Activated naive CD8-positive, alpha-beta T cell treated with anti-CD3 and anti-CD28 coated beads, Interleukin-2, amount 50 U/mL, for 24 hours (primary cell): Measurements from ENCODE around the gene TEAD1.
A peak's percentile ranks its signal among the peaks of the same experiment; 100 is the strongest.

Experiments
- ATAC-seq: fragments of 150-1000 bp; cut with Tn5 transposase; one replicate; pipeline ENCODE4 v1.10.0; 2021
- DNase-seq: peaks from one replicate; pipeline ENCODE4 v3.0.0; 2021
- H3K27ac Mint-ChIP-seq: one replicate; pipeline ENCODE4 v1.8.0; 2021; ENCODE audit warnings: mild to moderate bottlenecking, mixed read lengths
- H3K27me3 Mint-ChIP-seq: one replicate; pipeline ENCODE4 v1.8.0; 2021; ENCODE audit warnings: mixed read lengths
- H3K36me3 Mint-ChIP-seq: one replicate; pipeline ENCODE4 v1.8.0; 2021; ENCODE audit warnings: low read depth, mixed read lengths
- H3K4me1 Mint-ChIP-seq: one replicate; pipeline ENCODE4 v1.8.0; 2021; ENCODE audit warnings: mixed read lengths
- H3K4me3 Mint-ChIP-seq: one replicate; pipeline ENCODE4 v1.8.0; 2021; ENCODE audit warnings: mild to moderate bottlenecking, moderate library complexity, mixed read lengths
- H3K9me3 Mint-ChIP-seq: one replicate; pipeline ENCODE4 v1.8.0; 2021; ENCODE audit warnings: mixed read lengths

Gene TEAD1

DNA sequence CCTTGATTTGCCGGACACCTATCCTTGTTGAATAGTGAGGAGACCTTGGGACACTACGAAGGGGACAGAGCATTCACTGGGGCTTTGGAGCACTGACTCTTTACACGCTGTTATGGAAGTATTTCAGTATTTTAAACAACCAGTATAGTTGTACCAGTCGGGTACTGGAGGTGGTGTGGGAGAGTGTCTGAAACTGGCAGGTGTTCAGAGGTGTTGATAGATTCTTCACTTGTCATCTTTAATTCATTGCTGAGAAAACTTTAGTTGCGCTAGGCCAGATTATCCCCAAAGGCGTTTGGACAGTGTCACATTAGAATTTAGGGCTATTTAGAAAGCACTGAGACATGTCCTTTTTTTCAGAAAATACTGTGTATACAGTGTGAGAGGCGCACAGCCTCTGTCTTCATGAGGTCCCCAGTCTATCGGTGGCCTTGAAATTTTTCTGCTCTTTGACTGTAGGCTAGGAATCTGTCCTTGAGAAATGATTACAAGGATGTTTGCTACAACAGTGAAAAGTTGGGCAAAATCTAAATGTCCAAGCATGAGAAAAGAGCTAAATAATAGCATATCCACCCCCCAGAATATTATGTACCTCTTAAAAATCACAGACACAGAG lies 69.7 kb downstream of the TEAD1 start:
- no peaks in the 10 kb centered on the region for H3K4me1 Mint-ChIP-seq

DNA sequence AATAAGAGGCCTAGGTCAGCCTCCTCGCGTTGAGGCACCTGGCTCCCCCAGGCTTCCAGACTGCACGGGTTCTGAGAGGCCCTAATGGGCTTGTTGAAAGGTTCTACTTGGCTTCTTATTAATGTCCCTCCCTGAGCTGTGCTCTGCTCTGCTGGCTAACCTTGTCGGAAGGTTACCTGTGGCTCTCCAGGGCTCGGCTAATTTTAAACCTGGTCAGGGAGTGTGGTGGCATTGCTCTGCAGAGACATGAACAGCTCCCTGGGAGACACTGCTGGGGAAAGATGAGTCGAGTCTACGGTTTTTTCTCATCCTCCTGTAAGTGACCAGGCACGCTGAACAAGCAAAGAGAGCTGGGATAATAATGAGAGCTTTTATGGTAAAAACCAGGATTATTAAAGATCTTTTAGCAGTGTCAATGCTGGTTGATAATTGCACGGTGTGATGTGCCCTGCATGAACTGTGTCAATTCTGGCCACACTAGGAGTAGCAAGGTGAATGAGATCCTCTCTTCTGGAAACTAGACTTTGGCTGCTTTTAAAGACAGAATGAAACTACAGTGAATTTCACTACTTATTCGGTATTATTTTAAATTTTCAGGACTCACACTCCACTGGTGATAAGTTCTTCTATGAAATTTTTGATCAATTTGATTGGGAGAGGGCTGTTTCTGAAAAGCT lies 70.7 kb downstream of the TEAD1 start:
- peaks cover 19% of the 10 kb centered on the region for H3K27me3 Mint-ChIP-seq
- no peaks in the 10 kb centered on the region for H3K4me1 Mint-ChIP-seq
- H3K36me3 Mint-ChIP-seq = peaks cover 4% of the 10 kb centered on the region
- peaks cover 6% of the 10 kb centered on the region for H3K9me3 Mint-ChIP-seq
- DNase-seq = no peak
- H3K4me3 Mint-ChIP-seq = no peak overlapping the region
- no peak for ATAC-seq
- H3K27ac Mint-ChIP-seq = no peak overlapping the region

More for the DNA sequence above, 69.7 kb downstream of the TEAD1 start:
- H3K4me3 Mint-ChIP-seq = no peak overlapping the region
- no peak overlapping the region for H3K27ac Mint-ChIP-seq
- H3K27me3 Mint-ChIP-seq = peaks cover 19% of the 10 kb centered on the region
- H3K36me3 Mint-ChIP-seq = peaks cover 4% of the 10 kb centered on the region
- ATAC-seq (no peak), DNase-seq (no peak)
- peaks cover 6% of the 10 kb centered on the region for H3K9me3 Mint-ChIP-seq

GRCh38 chr11:12745787-12746186 lies 71.6 kb downstream of the TEAD1 start:
- Mint-ChIP-seq H3K27ac (no peak overlapping the region), H3K27me3 (peaks cover 17% of the 10 kb centered on the region), H3K4me1 (no peaks in the 10 kb centered on the region), H3K36me3 (no peaks in the 10 kb centered on the region), H3K4me3 (no peak overlapping the region), H3K9me3 (no peaks in the 10 kb centered on the region)
- DNase-seq = no peak
- no peak for ATAC-seq

- Mint-ChIP-seq H3K27ac (no peak overlapping the region), H3K27me3 (peaks cover 17% of the 10 kb centered on the region), H3K9me3 (no peaks in the 10 kb centered on the region), H3K4me3 (no peak overlapping the region), H3K4me1 (no peaks in the 10 kb centered on the region), H3K36me3 (no peaks in the 10 kb centered on the region)
- DNase-seq (no peak), ATAC-seq (peak; percentile 20)
Measured at GRCh38 chr11:12746593-12747097, 72.4 kb downstream of the TEAD1 start.

DNA sequence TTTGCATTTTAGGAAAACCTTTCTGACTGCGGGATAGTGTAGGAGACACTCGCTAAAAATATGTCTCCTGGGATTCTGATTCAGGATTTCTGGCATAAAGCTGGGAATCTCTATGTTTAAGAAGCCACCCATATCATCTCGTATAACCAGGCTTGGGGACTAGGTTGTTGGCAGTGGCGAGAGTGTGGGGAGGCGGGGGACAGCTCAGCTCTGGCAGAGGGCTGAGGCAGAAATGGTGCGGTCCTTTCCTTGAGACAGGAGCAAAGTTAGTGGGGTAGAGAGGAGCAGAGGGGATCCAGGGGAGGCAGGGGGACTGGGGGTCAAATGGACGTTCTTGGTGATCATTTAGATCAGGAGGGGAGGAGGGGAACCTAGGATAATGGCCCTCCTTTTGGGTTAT lies 74.3 kb downstream of the TEAD1 start:
- ATAC-seq = no peak
- no peak for DNase-seq
- H3K4me1 Mint-ChIP-seq = no peaks in the 10 kb centered on the region
- no peaks in the 10 kb centered on the region for H3K9me3 Mint-ChIP-seq
- H3K36me3 Mint-ChIP-seq = no peaks in the 10 kb centered on the region
- no peak overlapping the region for H3K27ac Mint-ChIP-seq
- H3K4me3 Mint-ChIP-seq = no peak overlapping the region
- peaks cover 17% of the 10 kb centered on the region for H3K27me3 Mint-ChIP-seq

- no peaks in the 10 kb centered on the region for H3K4me1 Mint-ChIP-seq
- H3K27ac Mint-ChIP-seq = no peak overlapping the region
- no peak for ATAC-seq
- H3K4me3 Mint-ChIP-seq = no peak overlapping the region
- H3K9me3 Mint-ChIP-seq = no peaks in the 10 kb centered on the region
- DNase-seq = no peak
- H3K27me3 Mint-ChIP-seq = peaks cover 17% of the 10 kb centered on the region
- H3K36me3 Mint-ChIP-seq = no peaks in the 10 kb centered on the region
Measured at GRCh38 chr11:12749442-12749841, 75.2 kb downstream of the TEAD1 start.

GRCh38 chr11:12750181-12750580 lies 76.0 kb downstream of the TEAD1 start:
- Mint-ChIP-seq H3K4me1 (no peaks in the 10 kb centered on the region), H3K9me3 (no peaks in the 10 kb centered on the region), H3K4me3 (no peak overlapping the region), H3K36me3 (no peaks in the 10 kb centered on the region), H3K27ac (no peak overlapping the region), H3K27me3 (peaks cover 15% of the 10 kb centered on the region)
- no peak for DNase-seq
- no peak for ATAC-seq

DNA sequence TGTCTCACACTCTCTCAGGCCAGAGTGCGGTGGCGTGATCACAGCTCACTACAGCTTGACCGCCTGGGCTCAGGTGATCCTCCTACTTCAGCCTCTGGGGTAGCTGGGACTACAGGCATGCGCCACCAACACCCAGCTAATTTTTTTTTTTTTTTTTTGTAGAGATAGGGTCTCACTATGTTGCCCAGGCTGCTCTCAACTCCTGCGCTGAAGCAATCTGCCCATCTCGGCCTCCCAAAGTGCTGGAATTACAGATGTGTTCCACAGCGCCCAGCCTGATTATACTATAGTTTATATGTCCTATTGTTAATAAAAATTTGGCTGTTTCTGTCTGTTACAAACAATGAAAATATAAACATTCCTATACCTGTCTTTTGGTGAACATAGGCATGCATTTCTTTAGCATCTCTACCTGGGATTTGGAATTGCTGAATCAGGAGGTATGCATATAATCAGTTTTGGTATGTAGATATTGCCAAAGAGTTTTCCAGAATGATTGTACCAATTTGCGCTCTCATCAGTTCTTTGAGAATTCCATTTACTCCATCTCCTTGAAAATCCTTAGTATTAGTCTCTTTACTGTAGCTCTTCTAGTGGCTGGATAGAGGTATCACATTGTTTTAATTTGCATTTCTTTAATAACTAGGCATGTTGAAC lies 78.8 kb downstream of the TEAD1 start:
- Mint-ChIP-seq H3K4me3 (no peak overlapping the region), H3K36me3 (no peaks in the 10 kb centered on the region), H3K27ac (no peak overlapping the region), H3K9me3 (no peaks in the 10 kb centered on the region), H3K27me3 (peaks cover 11% of the 10 kb centered on the region), H3K4me1 (no peaks in the 10 kb centered on the region)
- DNase-seq (no peak), ATAC-seq (no peak)

DNA sequence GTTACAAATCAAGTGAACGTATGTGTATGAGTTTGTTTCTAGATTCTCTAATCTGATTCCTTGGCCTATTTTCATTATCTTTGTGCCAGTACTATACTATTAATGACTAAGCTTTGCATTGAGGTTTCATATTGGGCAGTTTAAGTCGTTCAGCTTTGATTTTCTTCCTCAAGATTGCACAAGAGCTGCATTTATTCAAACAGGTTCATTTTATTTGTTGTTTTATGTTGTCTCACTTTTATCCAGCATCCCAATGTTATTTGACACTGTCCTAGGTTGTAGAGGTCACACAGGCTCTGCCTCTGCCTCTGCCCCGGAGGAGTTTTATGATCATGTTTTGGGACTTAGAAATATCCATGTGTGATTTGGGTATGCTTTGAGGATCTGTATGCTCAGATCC lies 79.8 kb downstream of the TEAD1 start:
- no peaks in the 10 kb centered on the region for H3K4me1 Mint-ChIP-seq
- DNase-seq = no peak
- H3K27me3 Mint-ChIP-seq = peaks cover 5% of the 10 kb centered on the region
- ATAC-seq = no peak
- no peak overlapping the region for H3K4me3 Mint-ChIP-seq
- no peaks in the 10 kb centered on the region for H3K9me3 Mint-ChIP-seq
- H3K36me3 Mint-ChIP-seq = no peaks in the 10 kb centered on the region
- H3K27ac Mint-ChIP-seq = no peak overlapping the region

GRCh38 chr11:12754582-12755234 lies 80.5 kb downstream of the TEAD1 start:
- no peak for ATAC-seq
- H3K36me3 Mint-ChIP-seq = no peaks in the 10 kb centered on the region
- H3K9me3 Mint-ChIP-seq = no peaks in the 10 kb centered on the region
- peaks cover 6% of the 10 kb centered on the region for H3K27me3 Mint-ChIP-seq
- H3K4me1 Mint-ChIP-seq = no peaks in the 10 kb centered on the region
- no peak for DNase-seq
- no peak overlapping the region for H3K4me3 Mint-ChIP-seq
- no peak overlapping the region for H3K27ac Mint-ChIP-seq

DNA sequence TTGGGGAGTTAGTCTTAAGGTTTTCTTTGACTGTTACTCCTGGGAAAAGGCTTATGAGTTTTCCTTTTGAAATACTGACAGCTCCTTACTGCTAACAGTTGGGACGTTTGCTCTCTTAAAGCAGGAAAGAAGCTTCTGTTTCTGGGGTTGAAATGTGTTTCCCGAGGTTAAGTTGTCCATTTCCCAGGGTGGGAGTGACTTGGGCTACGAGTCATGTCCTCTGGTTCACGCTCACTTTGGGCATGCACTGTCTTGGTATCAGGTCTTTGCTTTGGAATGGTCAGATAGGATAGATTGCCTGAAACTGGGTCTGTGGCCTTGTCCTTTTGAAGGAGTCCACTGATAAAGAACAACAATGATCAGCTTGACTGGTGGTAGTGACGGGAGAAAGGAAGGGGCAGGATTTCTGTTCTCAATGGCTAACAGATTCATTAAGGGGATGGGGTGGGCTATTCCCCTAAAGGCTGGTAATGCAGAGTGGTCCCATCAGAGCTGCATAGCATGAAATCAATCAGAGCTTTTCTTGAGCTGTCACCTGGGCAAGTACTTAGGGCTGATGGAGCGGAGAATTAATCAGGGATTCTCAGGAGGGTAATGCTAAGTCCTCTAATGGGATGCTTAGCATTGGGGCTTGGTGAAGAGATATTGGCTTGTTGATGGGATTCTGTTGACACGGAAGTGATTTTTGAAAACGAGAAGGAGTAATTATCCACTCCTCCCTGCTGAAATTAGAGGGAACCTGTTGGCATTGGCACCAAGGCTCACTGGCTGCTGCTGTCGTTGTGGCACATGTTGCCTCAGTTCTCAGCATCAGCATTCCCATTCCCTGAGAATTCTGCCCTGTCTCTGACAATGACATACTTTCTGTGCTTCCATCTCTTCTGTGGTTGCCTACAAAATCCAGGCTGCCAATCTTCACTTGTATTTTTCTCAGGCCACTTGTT lies 81.6 kb downstream of the TEAD1 start:
- no peaks in the 10 kb centered on the region for H3K4me1 Mint-ChIP-seq
- peaks cover 3% of the 10 kb centered on the region for H3K27me3 Mint-ChIP-seq
- H3K36me3 Mint-ChIP-seq = no peaks in the 10 kb centered on the region
- H3K4me3 Mint-ChIP-seq = no peak overlapping the region
- H3K9me3 Mint-ChIP-seq = no peaks in the 10 kb centered on the region
- H3K27ac Mint-ChIP-seq = no peak overlapping the region
- DNase-seq = no peak
- no peak for ATAC-seq

DNA sequence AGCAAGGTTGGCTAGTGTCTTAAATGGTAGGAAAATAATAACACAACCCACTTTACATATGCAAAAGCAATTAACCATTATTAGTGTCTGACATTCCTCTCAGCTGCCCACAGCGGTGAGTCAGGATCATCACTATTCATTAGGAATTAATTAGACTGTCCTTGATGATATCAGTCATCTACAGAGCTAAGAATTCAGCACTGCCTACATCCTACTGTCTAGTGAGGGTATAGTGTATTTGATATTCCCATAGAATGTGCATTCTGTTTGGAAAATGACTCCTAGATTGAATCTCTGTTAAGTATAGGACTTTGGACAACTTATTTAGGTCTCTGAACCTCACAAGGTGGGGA lies 82.2 kb downstream of the TEAD1 start:
- Mint-ChIP-seq H3K9me3 (no peaks in the 10 kb centered on the region), H3K4me3 (no peak overlapping the region), H3K27ac (no peak overlapping the region), H3K4me1 (no peaks in the 10 kb centered on the region), H3K27me3 (peaks cover 6% of the 10 kb centered on the region), H3K36me3 (no peaks in the 10 kb centered on the region)
- DNase-seq = no peak
- no peak for ATAC-seq

DNA sequence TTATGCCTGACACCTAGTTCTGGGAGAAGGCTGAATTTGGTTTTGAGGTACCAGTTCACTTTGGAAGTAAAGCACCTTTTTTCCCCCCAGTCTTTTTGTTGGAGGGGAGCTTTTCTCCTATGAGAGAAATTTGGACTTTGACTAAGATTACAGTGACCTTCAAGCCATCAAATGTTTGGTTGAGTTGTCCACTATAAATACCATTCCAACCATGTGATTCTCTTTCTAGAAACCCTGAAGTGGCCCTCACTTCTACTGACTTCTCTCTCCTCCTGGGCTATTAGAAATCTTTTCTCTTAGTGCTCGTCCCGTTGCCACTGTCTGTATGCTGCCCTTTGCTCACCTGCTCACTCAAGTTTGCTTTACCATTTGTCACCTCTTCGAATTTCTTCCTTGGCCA lies 82.6 kb downstream of the TEAD1 start:
- Mint-ChIP-seq H3K9me3 (no peaks in the 10 kb centered on the region), H3K36me3 (no peaks in the 10 kb centered on the region), H3K4me3 (no peak overlapping the region), H3K4me1 (no peaks in the 10 kb centered on the region), H3K27ac (no peak overlapping the region), H3K27me3 (peaks cover 9% of the 10 kb centered on the region)
- ATAC-seq (no peak), DNase-seq (no peak)

DNA sequence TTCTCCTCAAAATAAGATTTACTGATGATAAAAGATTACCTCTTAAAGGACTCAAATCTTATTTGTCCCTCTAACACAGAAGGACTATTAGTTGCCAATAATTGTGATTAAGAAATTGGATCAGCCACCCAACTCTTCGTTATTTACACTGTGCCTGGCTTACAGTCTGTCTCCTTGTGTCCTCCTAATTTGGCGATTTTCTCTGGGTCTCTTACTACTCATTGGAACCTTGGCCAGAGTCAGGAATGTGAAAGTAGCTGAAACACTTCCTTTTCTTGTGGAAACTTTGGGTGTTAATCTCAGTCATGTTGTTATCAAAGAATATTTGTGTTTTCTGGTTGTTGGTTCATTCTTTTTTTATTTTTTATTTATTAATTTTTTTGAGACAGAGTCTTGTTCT lies 83.2 kb downstream of the TEAD1 start:
- ATAC-seq = no peak
- peaks cover 11% of the 10 kb centered on the region for H3K27me3 Mint-ChIP-seq
- no peaks in the 10 kb centered on the region for H3K9me3 Mint-ChIP-seq
- H3K4me3 Mint-ChIP-seq = no peak overlapping the region
- no peak for DNase-seq
- H3K4me1 Mint-ChIP-seq = no peaks in the 10 kb centered on the region
- H3K36me3 Mint-ChIP-seq = no peaks in the 10 kb centered on the region
- H3K27ac Mint-ChIP-seq = no peak overlapping the region
